ENCODE measurements around the gene GATA1. TPM values are rescaled to one million over a fixed set of nuclear protein-coding genes. Genes with fewer than 3 reads are reported as not detected.

GATA1 gene
- total RNA-seq, result not detected

GRCh38 chrX:48786341-48786800 is at the start of gene GATA1:
Gene GATA1, plus strand, starts transcription at chrX:48786590. Its CDS starts 4,520 bp downstream, at chrX:48791110.
- Histone ChIP-seq H3K27me3 (no peaks in the 10 kb centered on the region), H3K9me3 (no peaks in the 10 kb centered on the region), H3K27ac (no peak within 1 kb of the TSS), H3K36me3 (no peaks in the 10 kb centered on the region), H3K4me1 (no peaks in the 10 kb centered on the region), H3K4me3 (no peak within 1 kb of the TSS)
- 80% methylated on average over 7 of the region's 7 CpGs; no CpG with 5 or more reads in 1 of the 2 donors for WGBS, 2 donors (ENCODE audit: low coverage in 1 of 2)
- no peak for DNase-seq
- no peak for TF ChIP-seq CTCF (IDR thresholded peaks at IDR 0.05)
- TF ChIP-seq EP300 (IDR thresholded peaks at IDR 0.05; ENCODE audit: low read depth), result no peak
- no peak for TF ChIP-seq POLR2AphosphoS5 (IDR thresholded peaks at IDR 0.05)
- TF ChIP-seq POLR2A (IDR thresholded peaks at IDR 0.05), result no peak
- intact Hi-C loops (cut with DNase I; ENCODE audit: low total_unique reads) (no loop called here), in situ Hi-C loops (cut with MboI; ENCODE audit: low pct_ligation_motif_present in 1 of 4, low pct_unique_long_range_greater_than_20kb in 1 of 4, low sequenced_read_pairs in 3 of 4) (no loop called here)

- intact Hi-C loops (cut with DNase I; ENCODE audit: low total_unique reads), result no loop called here
- H3K4me3 ChIP-seq, result peak overlapping the region in 1 of 4 donors; percentile 27
- no peak for DNase-seq
- H3K36me3 ChIP-seq, result no peaks in the 10 kb centered on the region
- 53% methylated on average over 10 of the region's 10 CpGs; no CpG with 5 or more reads in 1 of the 2 donors for WGBS, 2 donors (ENCODE audit: low coverage in 1 of 2)
- H3K27ac ChIP-seq, result peak overlapping the region; percentile 81 to 94 (median 92)
- no peak for TF ChIP-seq POLR2AphosphoS5 (IDR thresholded peaks at IDR 0.05)
- no peak for TF ChIP-seq EP300 (IDR thresholded peaks at IDR 0.05; ENCODE audit: low read depth)
- TF ChIP-seq POLR2A (IDR thresholded peaks at IDR 0.05), result no peak
- TF ChIP-seq CTCF (IDR thresholded peaks at IDR 0.05), result no peak
- no peaks in the 10 kb centered on the region for H3K9me3 ChIP-seq
- H3K27me3 ChIP-seq, result no peaks in the 10 kb centered on the region
- in situ Hi-C loops (cut with MboI; ENCODE audit: low pct_ligation_motif_present in 1 of 4, low pct_unique_long_range_greater_than_20kb in 1 of 4, low sequenced_read_pairs in 3 of 4), result no loop called here
- peaks cover 0 to 6% (median 0%) of the 10 kb centered on the region in 4 donors for H3K4me1 ChIP-seq
Measured at GRCh38 chrX:48736878-48737212, 49.5 kb upstream of the GATA1 start.

- peak in 2 of 3 donors; percentile 72 to 78 for TF ChIP-seq POLR2AphosphoS5 (IDR thresholded peaks at IDR 0.05)
- TF ChIP-seq EP300 (IDR thresholded peaks at IDR 0.05; ENCODE audit: low read depth), result no peak
- no peak for TF ChIP-seq CTCF (IDR thresholded peaks at IDR 0.05)
- peak; percentile 71 for TF ChIP-seq POLR2A (IDR thresholded peaks at IDR 0.05)
- peak; percentile 91 for DNase-seq
- H3K4me1 ChIP-seq, result peaks cover 0 to 6% (median 0%) of the 10 kb centered on the region in 4 donors
- H3K27me3 ChIP-seq, result no peaks in the 10 kb centered on the region
- H3K4me3 ChIP-seq, result peak overlapping the region; percentile 41 to 66 (median 50)
- H3K36me3 ChIP-seq, result no peaks in the 10 kb centered on the region
- intact Hi-C loops (cut with DNase I; ENCODE audit: low total_unique reads), result no loop called here
- H3K27ac ChIP-seq, result peak overlapping the region; percentile 81 to 94 (median 92)
- no peaks in the 10 kb centered on the region for H3K9me3 ChIP-seq
- in situ Hi-C loops (cut with MboI; ENCODE audit: low pct_ligation_motif_present in 1 of 4, low pct_unique_long_range_greater_than_20kb in 1 of 4, low sequenced_read_pairs in 3 of 4), result no loop called here
- WGBS, 2 donors (ENCODE audit: low coverage in 1 of 2), result 38% methylated on average over 48 of the region's 48 CpGs; no CpG with 5 or more reads in 1 of the 2 donors
Measured at GRCh38 chrX:48737213-48737938, 49.0 kb upstream of the GATA1 start.

- no peaks in the 10 kb centered on the region for H3K9me3 ChIP-seq
- peaks cover 0 to 6% (median 0%) of the 10 kb centered on the region in 4 donors for H3K4me1 ChIP-seq
- TF ChIP-seq POLR2A (IDR thresholded peaks at IDR 0.05), result no peak
- no peak for TF ChIP-seq EP300 (IDR thresholded peaks at IDR 0.05; ENCODE audit: low read depth)
- TF ChIP-seq POLR2AphosphoS5 (IDR thresholded peaks at IDR 0.05), result no peak
- no peak for TF ChIP-seq CTCF (IDR thresholded peaks at IDR 0.05)
- H3K36me3 ChIP-seq, result no peaks in the 10 kb centered on the region
- in situ Hi-C loops (cut with MboI; ENCODE audit: low pct_ligation_motif_present in 1 of 4, low pct_unique_long_range_greater_than_20kb in 1 of 4, low sequenced_read_pairs in 3 of 4), result no loop called here
- 58% methylated on average over 7 of the region's 7 CpGs; no CpG with 5 or more reads in 1 of the 2 donors for WGBS, 2 donors (ENCODE audit: low coverage in 1 of 2)
- H3K27ac ChIP-seq, result peak overlapping the region; percentile 81 to 94 (median 92)
- no peak for DNase-seq
- H3K27me3 ChIP-seq, result no peaks in the 10 kb centered on the region
- intact Hi-C loops (cut with DNase I; ENCODE audit: low total_unique reads), result no loop called here
- peak overlapping the region; percentile 41 to 66 (median 50) for H3K4me3 ChIP-seq
Measured at GRCh38 chrX:48737940-48738339, 48.5 kb upstream of the GATA1 start.

All from transverse colon (tissue), 4 donors.